Measurements from ENCODE around the gene TACR3. TPM values are rescaled to one million over a fixed set of nuclear protein-coding genes. Genes with fewer than 3 reads are reported as not detected.

Gene TACR3
- total RNA-seq, 1 experiment from 2014 or later: 2.7 TPM

DNA sequence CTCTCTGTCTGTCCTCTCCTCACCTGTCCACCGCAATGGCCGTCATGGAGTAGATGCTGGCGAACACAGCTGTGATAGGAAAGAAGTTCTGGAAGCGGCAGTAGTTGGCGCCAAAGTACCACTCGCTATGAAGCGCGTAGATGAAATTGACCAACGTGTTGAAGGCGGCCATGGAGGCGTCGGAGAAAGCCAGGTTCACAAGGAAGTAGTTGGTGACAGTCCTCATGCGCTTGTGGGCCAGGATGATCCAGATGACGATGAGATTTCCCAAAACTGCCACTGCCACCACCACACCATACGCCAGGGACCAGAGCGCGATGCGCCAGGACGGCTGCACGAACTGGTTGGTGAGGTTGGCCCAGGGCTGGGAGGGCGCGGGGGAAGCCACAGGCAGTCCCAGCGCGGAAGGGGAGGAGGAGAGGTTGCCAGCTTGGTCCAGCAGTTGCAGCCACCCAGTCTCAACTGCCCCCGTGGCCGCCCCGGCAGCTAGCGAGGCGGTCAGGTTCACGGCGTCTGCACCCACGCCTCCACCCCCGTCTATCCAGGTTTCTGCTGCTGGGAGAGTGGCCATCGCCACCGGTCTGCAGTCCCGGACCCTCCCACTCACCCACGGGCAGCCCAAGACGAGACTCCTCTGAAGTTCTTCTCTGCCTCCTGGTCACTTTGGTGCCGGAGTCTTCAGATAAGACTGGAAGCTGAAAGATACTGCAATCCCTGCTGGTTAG, 518 bp downstream of the TACR3 start (continued):
- TF ChIP-seq GTF2I (CRISPR knock-in tag; conservative IDR thresholded peaks at IDR 0.05) (no peak), SMAD4 (CRISPR knock-in tag; IDR thresholded peaks at IDR 0.05) (no peak), ZNF121 (CRISPR knock-in tag; IDR thresholded peaks at IDR 0.05) (no peak), TEAD4 (CRISPR knock-in tag; IDR thresholded peaks at IDR 0.05) (no peak), GABPB1 (CRISPR knock-in tag; IDR thresholded peaks at IDR 0.05) (no peak), ZBTB21 (CRISPR knock-in tag; IDR thresholded peaks at IDR 0.05; ENCODE audit: borderline replicate concordance) (no peak), GRHL2 (CRISPR knock-in tag; IDR thresholded peaks at IDR 0.05; ENCODE audit: insufficient replicate concordance, severe bottlenecking) (no peak), NR2C2 (CRISPR knock-in tag; IDR thresholded peaks at IDR 0.05) (no peak), TCF7 (CRISPR knock-in tag; IDR thresholded peaks at IDR 0.05; ENCODE audit: low read depth) (no peak), ETV6 (CRISPR knock-in tag; IDR thresholded peaks at IDR 0.05) (peak; percentile 82; the same call in 1 of the 2 replicates), NR1H2 (CRISPR knock-in tag; IDR thresholded peaks at IDR 0.05) (no peak), FOXP1 (CRISPR knock-in tag; IDR thresholded peaks at IDR 0.05; ENCODE audit: borderline replicate concordance) (peak; percentile 43; the same call in 1 of the 2 replicates)
- TF ChIP-seq, protein P1, sequence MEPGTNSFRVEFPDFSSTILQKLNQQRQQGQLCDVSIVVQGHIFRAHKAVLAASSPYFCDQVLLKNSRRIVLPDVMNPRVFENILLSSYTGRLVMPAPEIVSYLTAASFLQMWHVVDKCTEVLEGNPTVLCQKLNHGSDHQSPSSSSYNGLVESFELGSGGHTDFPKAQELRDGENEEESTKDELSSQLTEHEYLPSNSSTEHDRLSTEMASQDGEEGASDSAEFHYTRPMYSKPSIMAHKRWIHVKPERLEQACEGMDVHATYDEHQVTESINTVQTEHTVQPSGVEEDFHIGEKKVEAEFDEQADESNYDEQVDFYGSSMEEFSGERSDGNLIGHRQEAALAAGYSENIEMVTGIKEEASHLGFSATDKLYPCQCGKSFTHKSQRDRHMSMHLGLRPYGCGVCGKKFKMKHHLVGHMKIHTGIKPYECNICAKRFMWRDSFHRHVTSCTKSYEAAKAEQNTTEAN (CRISPR knock-in tag; IDR thresholded peaks at IDR 0.05): peak; percentile 75; the same call in 1 of the 2 replicates
- TF ChIP-seq, protein P2, sequence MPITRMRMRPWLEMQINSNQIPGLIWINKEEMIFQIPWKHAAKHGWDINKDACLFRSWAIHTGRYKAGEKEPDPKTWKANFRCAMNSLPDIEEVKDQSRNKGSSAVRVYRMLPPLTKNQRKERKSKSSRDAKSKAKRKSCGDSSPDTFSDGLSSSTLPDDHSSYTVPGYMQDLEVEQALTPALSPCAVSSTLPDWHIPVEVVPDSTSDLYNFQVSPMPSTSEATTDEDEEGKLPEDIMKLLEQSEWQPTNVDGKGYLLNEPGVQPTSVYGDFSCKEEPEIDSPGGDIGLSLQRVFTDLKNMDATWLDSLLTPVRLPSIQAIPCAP (CRISPR knock-in tag; IDR thresholded peaks at IDR 0.05): no peak
- TF ChIP-seq, protein P3, sequence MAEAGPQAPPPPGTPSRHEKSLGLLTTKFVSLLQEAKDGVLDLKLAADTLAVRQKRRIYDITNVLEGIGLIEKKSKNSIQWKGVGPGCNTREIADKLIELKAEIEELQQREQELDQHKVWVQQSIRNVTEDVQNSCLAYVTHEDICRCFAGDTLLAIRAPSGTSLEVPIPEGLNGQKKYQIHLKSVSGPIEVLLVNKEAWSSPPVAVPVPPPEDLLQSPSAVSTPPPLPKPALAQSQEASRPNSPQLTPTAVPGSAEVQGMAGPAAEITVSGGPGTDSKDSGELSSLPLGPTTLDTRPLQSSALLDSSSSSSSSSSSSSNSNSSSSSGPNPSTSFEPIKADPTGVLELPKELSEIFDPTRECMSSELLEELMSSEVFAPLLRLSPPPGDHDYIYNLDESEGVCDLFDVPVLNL (CRISPR knock-in tag; IDR thresholded peaks at IDR 0.05; ENCODE audit: borderline replicate concordance, low read depth): 0 out of 2 replicates have a peak, but pooled peaks have one; percentile 48
- TF ChIP-seq, protein P4, sequence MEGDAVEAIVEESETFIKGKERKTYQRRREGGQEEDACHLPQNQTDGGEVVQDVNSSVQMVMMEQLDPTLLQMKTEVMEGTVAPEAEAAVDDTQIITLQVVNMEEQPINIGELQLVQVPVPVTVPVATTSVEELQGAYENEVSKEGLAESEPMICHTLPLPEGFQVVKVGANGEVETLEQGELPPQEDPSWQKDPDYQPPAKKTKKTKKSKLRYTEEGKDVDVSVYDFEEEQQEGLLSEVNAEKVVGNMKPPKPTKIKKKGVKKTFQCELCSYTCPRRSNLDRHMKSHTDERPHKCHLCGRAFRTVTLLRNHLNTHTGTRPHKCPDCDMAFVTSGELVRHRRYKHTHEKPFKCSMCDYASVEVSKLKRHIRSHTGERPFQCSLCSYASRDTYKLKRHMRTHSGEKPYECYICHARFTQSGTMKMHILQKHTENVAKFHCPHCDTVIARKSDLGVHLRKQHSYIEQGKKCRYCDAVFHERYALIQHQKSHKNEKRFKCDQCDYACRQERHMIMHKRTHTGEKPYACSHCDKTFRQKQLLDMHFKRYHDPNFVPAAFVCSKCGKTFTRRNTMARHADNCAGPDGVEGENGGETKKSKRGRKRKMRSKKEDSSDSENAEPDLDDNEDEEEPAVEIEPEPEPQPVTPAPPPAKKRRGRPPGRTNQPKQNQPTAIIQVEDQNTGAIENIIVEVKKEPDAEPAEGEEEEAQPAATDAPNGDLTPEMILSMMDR (IDR thresholded peaks at IDR 0.05): no peak
- TF ChIP-seq, protein P5, sequence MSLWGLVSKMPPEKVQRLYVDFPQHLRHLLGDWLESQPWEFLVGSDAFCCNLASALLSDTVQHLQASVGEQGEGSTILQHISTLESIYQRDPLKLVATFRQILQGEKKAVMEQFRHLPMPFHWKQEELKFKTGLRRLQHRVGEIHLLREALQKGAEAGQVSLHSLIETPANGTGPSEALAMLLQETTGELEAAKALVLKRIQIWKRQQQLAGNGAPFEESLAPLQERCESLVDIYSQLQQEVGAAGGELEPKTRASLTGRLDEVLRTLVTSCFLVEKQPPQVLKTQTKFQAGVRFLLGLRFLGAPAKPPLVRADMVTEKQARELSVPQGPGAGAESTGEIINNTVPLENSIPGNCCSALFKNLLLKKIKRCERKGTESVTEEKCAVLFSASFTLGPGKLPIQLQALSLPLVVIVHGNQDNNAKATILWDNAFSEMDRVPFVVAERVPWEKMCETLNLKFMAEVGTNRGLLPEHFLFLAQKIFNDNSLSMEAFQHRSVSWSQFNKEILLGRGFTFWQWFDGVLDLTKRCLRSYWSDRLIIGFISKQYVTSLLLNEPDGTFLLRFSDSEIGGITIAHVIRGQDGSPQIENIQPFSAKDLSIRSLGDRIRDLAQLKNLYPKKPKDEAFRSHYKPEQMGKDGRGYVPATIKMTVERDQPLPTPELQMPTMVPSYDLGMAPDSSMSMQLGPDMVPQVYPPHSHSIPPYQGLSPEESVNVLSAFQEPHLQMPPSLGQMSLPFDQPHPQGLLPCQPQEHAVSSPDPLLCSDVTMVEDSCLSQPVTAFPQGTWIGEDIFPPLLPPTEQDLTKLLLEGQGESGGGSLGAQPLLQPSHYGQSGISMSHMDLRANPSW (CRISPR knock-in tag; conservative IDR thresholded peaks at IDR 0.05; ENCODE audit: low read depth): no peak
- TF ChIP-seq, protein P6, sequence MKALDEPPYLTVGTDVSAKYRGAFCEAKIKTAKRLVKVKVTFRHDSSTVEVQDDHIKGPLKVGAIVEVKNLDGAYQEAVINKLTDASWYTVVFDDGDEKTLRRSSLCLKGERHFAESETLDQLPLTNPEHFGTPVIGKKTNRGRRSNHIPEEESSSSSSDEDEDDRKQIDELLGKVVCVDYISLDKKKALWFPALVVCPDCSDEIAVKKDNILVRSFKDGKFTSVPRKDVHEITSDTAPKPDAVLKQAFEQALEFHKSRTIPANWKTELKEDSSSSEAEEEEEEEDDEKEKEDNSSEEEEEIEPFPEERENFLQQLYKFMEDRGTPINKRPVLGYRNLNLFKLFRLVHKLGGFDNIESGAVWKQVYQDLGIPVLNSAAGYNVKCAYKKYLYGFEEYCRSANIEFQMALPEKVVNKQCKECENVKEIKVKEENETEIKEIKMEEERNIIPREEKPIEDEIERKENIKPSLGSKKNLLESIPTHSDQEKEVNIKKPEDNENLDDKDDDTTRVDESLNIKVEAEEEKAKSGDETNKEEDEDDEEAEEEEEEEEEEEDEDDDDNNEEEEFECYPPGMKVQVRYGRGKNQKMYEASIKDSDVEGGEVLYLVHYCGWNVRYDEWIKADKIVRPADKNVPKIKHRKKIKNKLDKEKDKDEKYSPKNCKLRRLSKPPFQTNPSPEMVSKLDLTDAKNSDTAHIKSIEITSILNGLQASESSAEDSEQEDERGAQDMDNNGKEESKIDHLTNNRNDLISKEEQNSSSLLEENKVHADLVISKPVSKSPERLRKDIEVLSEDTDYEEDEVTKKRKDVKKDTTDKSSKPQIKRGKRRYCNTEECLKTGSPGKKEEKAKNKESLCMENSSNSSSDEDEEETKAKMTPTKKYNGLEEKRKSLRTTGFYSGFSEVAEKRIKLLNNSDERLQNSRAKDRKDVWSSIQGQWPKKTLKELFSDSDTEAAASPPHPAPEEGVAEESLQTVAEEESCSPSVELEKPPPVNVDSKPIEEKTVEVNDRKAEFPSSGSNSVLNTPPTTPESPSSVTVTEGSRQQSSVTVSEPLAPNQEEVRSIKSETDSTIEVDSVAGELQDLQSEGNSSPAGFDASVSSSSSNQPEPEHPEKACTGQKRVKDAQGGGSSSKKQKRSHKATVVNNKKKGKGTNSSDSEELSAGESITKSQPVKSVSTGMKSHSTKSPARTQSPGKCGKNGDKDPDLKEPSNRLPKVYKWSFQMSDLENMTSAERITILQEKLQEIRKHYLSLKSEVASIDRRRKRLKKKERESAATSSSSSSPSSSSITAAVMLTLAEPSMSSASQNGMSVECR (CRISPR knock-in tag; IDR thresholded peaks at IDR 0.05; ENCODE audit: borderline replicate concordance): peak; percentile 27; the same call in 1 of the 2 replicates
- TF ChIP-seq, protein P7, sequence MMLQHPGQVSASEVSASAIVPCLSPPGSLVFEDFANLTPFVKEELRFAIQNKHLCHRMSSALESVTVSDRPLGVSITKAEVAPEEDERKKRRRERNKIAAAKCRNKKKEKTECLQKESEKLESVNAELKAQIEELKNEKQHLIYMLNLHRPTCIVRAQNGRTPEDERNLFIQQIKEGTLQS (CRISPR knock-in tag; conservative IDR thresholded peaks at IDR 0.05): no peak
- TF ChIP-seq, protein P8, sequence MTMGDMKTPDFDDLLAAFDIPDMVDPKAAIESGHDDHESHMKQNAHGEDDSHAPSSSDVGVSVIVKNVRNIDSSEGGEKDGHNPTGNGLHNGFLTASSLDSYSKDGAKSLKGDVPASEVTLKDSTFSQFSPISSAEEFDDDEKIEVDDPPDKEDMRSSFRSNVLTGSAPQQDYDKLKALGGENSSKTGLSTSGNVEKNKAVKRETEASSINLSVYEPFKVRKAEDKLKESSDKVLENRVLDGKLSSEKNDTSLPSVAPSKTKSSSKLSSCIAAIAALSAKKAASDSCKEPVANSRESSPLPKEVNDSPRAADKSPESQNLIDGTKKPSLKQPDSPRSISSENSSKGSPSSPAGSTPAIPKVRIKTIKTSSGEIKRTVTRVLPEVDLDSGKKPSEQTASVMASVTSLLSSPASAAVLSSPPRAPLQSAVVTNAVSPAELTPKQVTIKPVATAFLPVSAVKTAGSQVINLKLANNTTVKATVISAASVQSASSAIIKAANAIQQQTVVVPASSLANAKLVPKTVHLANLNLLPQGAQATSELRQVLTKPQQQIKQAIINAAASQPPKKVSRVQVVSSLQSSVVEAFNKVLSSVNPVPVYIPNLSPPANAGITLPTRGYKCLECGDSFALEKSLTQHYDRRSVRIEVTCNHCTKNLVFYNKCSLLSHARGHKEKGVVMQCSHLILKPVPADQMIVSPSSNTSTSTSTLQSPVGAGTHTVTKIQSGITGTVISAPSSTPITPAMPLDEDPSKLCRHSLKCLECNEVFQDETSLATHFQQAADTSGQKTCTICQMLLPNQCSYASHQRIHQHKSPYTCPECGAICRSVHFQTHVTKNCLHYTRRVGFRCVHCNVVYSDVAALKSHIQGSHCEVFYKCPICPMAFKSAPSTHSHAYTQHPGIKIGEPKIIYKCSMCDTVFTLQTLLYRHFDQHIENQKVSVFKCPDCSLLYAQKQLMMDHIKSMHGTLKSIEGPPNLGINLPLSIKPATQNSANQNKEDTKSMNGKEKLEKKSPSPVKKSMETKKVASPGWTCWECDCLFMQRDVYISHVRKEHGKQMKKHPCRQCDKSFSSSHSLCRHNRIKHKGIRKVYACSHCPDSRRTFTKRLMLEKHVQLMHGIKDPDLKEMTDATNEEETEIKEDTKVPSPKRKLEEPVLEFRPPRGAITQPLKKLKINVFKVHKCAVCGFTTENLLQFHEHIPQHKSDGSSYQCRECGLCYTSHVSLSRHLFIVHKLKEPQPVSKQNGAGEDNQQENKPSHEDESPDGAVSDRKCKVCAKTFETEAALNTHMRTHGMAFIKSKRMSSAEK (CRISPR knock-in tag; IDR thresholded peaks at IDR 0.05; ENCODE audit: borderline replicate concordance): no peak

Measured in WTC11 (cell line).